Endothelial cell (in vitro differentiated cells): ENCODE data around the gene OLFM2. TPM values are rescaled to one million over a fixed set of nuclear protein-coding genes. Genes with fewer than 3 reads are reported as not detected.
"Not testable (repeated sequence)": the region's sequence is repeated elsewhere in the genome, so short reads cannot be mapped to it uniquely, and the experiment has no call there.

Source experiments
- DNase-seq: peaks from one replicate; pipeline ENCODE4 v3.0.0; 2021; ENCODE audit warnings: low spot score
- H3K27ac Mint-ChIP-seq: one replicate; pipeline ENCODE4 v1.8.0; 2021; ENCODE audit warnings: mixed read lengths, inconsistent platforms; ENCODE audit not compliant: unreplicated experiment
- H3K27me3 Mint-ChIP-seq: one replicate; pipeline ENCODE4 v1.8.0; 2021; ENCODE audit warnings: mild to moderate bottlenecking, moderate library complexity, mixed read lengths, inconsistent platforms; ENCODE audit not compliant: unreplicated experiment
- H3K36me3 Mint-ChIP-seq: one replicate; pipeline ENCODE4 v1.8.0; 2021; ENCODE audit warnings: mild to moderate bottlenecking, low read depth, mixed read lengths, inconsistent platforms; ENCODE audit not compliant: unreplicated experiment
- H3K4me1 Mint-ChIP-seq: one replicate; pipeline ENCODE4 v1.8.0; 2021; ENCODE audit warnings: mild to moderate bottlenecking, mixed read lengths, inconsistent platforms; ENCODE audit not compliant: unreplicated experiment
- H3K4me3 Mint-ChIP-seq: one replicate; pipeline ENCODE4 v1.8.0; 2021; ENCODE audit warnings: mild to moderate bottlenecking, mixed read lengths, inconsistent platforms; ENCODE audit not compliant: unreplicated experiment
- H3K9me3 Mint-ChIP-seq: one replicate; pipeline ENCODE4 v1.8.0; 2021; ENCODE audit warnings: mixed read lengths, inconsistent platforms; ENCODE audit not compliant: unreplicated experiment
- total RNA-seq: library from RNA; stranded (reverse); fragmentation: NEBNext Ultra II Directional; extraction: Animal tissue kit (Norgen Biotek cat#: 25700); gene quantifications from one replicate; pipeline ENCODE4 v1.2.1, GENCODE V29; 2021; ENCODE audit not compliant: unreplicated experiment
- TF ChIP-seq, protein P1 (sequence below): fragments of 200-600 bp; sonication (generic); IDR thresholded peaks from one replicate; pipeline ENCODE4 v1.5.0; 2021; ENCODE audit warnings: antibody characterized with exemption; ENCODE audit not compliant: unreplicated experiment

Gene OLFM2
- total RNA-seq, 1 donor from 2014 or later, result 12.0 TPM

- Mint-ChIP-seq H3K27ac (no peak overlapping the region), H3K4me1 (peaks cover 5% of the 10 kb centered on the region), H3K27me3 (peaks cover 22% of the 10 kb centered on the region), H3K9me3 (no peaks in the 10 kb centered on the region), H3K4me3 (no peak overlapping the region), H3K36me3 (peaks cover 7% of the 10 kb centered on the region)
- no peak for DNase-seq
- TF ChIP-seq, protein P1, sequence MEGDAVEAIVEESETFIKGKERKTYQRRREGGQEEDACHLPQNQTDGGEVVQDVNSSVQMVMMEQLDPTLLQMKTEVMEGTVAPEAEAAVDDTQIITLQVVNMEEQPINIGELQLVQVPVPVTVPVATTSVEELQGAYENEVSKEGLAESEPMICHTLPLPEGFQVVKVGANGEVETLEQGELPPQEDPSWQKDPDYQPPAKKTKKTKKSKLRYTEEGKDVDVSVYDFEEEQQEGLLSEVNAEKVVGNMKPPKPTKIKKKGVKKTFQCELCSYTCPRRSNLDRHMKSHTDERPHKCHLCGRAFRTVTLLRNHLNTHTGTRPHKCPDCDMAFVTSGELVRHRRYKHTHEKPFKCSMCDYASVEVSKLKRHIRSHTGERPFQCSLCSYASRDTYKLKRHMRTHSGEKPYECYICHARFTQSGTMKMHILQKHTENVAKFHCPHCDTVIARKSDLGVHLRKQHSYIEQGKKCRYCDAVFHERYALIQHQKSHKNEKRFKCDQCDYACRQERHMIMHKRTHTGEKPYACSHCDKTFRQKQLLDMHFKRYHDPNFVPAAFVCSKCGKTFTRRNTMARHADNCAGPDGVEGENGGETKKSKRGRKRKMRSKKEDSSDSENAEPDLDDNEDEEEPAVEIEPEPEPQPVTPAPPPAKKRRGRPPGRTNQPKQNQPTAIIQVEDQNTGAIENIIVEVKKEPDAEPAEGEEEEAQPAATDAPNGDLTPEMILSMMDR, result no peak
These were observed 4.7 kb downstream of the OLFM2 start for GRCh38 chr19:9931629-9932028.

- Mint-ChIP-seq H3K9me3 (no peaks in the 10 kb centered on the region), H3K4me3 (no peak overlapping the region), H3K36me3 (no peaks in the 10 kb centered on the region), H3K4me1 (no peaks in the 10 kb centered on the region), H3K27me3 (no peaks in the 10 kb centered on the region), H3K27ac (no peak overlapping the region)
- DNase-seq, result no peak
- TF ChIP-seq, protein P1, result no peak
These were observed 12.9 kb downstream of the OLFM2 start for GRCh38 chr19:9923440-9923839.

- not testable (repeated sequence) for H3K9me3 Mint-ChIP-seq
These were observed 13.4 kb downstream of the OLFM2 start for GRCh38 chr19:9922782-9923379.

GRCh38 chr19:9917321-9917720 is 19.0 kb downstream of the OLFM2 start:
- TF ChIP-seq, protein P1, result no peak
- peak; percentile 44 for DNase-seq
- Mint-ChIP-seq H3K36me3 (no peaks in the 10 kb centered on the region), H3K4me1 (peaks cover 10% of the 10 kb centered on the region), H3K4me3 (no peak overlapping the region), H3K9me3 (no peaks in the 10 kb centered on the region), H3K27me3 (peaks cover 5% of the 10 kb centered on the region), H3K27ac (no peak overlapping the region)

More at GRCh38 chr19:9922782-9923379, 13.4 kb downstream of the OLFM2 start:
- not testable (repeated sequence) for DNase-seq, H3K4me1 Mint-ChIP-seq, H3K36me3 Mint-ChIP-seq, H3K4me3 Mint-ChIP-seq, H3K27me3 Mint-ChIP-seq, H3K27ac Mint-ChIP-seq

DNA sequence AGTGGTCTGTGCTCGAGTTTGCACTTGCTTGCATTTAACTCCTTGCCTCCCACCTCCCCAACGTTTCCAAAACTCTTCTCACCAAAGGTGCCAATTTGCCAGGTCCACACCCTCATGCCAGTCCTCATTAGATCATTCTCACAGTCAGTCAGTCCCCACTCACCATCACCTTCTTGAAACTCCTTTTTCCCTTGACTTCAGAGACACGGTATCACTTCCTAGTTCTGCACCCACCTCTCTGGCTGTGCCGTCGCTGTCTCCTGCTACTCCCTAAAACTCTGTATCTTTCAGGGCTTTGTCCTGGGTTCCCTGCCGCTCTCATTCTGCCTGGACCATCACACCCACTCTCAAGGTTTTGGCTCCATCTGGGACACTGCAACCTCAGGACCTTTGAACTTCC is 19.6 kb downstream of the OLFM2 start:
- H3K27ac Mint-ChIP-seq, result no peak overlapping the region
- no peaks in the 10 kb centered on the region for H3K36me3 Mint-ChIP-seq
- no peak overlapping the region for H3K4me3 Mint-ChIP-seq
- TF ChIP-seq, protein P1, result no peak
- DNase-seq, result no peak
- no peaks in the 10 kb centered on the region for H3K9me3 Mint-ChIP-seq
- H3K27me3 Mint-ChIP-seq, result peaks cover 5% of the 10 kb centered on the region
- peaks cover 10% of the 10 kb centered on the region for H3K4me1 Mint-ChIP-seq
